Mesangial cell (primary cell): ENCODE measurements around the gene LRRN4CL. TPM values are rescaled to one million over a fixed set of nuclear protein-coding genes. Genes with fewer than 3 reads are reported as not detected.

Experiments
- total RNA-seq: library from RNA; depleted of rRNA; stranded (reverse); fragments of >200 nt; gene quantifications from 2 replicates; pipeline ENCODE4 v1.2.3, GENCODE V29; 2015

Gene LRRN4CL
- total RNA-seq = 0.16 and 0.38 TPM in 2 replicates

GRCh38 chr11:62689421-62690183, at the start of gene LRRN4CL:
Gene LRRN4CL, minus strand, starts transcription at chr11:62689530. Its CDS starts 1,022 bp downstream, at chr11:62688508.

GRCh38 chr11:62728171-62728988, 39.0 kb upstream of the LRRN4CL start, which contains the start of gene TTC9C:
Gene TTC9C, plus strand, starts transcription at chr11:62728486. Its CDS starts 363 bp downstream, at chr11:62728849.

GRCh38 chr11:62727165-62727871, 38.0 kb upstream of the LRRN4CL start, which contains the start of gene HNRNPUL2:
Gene HNRNPUL2, minus strand, starts transcription at chr11:62727457. Its CDS starts 301 bp downstream, at chr11:62727156.

GRCh38 chr11:62707277-62707861, 18.0 kb upstream of the LRRN4CL start, which contains the start of the genes BSCL2 and GNG3:
Gene BSCL2, minus strand, starts transcription at chr11:62707424. Its CDS starts 229 bp downstream, at chr11:62707195.
Gene GNG3, plus strand, starts transcription at chr11:62707676. Its CDS starts 620 bp downstream, at chr11:62708296.

GRCh38 chr11:62678770-62679696, 10.3 kb downstream of the LRRN4CL start, which contains the start of gene UBXN1:
Gene UBXN1, minus strand, starts transcription at chr11:62679073. Its CDS starts 150 bp downstream, at chr11:62678923.

GRCh38 chr11:62671608-62672389, 17.5 kb downstream of the LRRN4CL start, which contains the start of the genes LBHD1 and UQCC3:
Gene LBHD1, minus strand, starts transcription at chr11:62672267. Its CDS starts 2,236 bp downstream, at chr11:62670031.
Gene UQCC3, plus strand, starts transcription at chr11:62671673. Its CDS starts 73 bp downstream, at chr11:62671746.

GRCh38 chr11:62665075-62665598, 24.2 kb downstream of the LRRN4CL start, which contains the start of the genes C11orf98 and CSKMT:
Gene C11orf98, minus strand, starts transcription at chr11:62665210. Its CDS starts 41 bp downstream, at chr11:62665169.
Gene CSKMT, plus strand, starts transcription at chr11:62665312. Its CDS starts 568 bp downstream, at chr11:62665880.

GRCh38 chr11:62645946-62646824, 43.1 kb downstream of the LRRN4CL start, which contains the start of gene GANAB:
Gene GANAB, minus strand, starts transcription at chr11:62646613. Its CDS starts 14 bp downstream, at chr11:62646599.

Other genes starting within 250 kb of the LRRN4CL start
- 374 and 612 TPM in 2 replicates for gene AHNAK, start 142.7 kb downstream of the LRRN4CL start, total RNA-seq
- 1,289 and 1,470 TPM in 2 replicates for gene EEF1G, start 115.6 kb downstream of the LRRN4CL start, total RNA-seq
- 6.8 and 14.1 TPM in 2 replicates for gene TUT1, start 98.0 kb downstream of the LRRN4CL start, total RNA-seq
- 88.7 and 132 TPM in 2 replicates for gene MTA2, start 87.7 kb downstream of the LRRN4CL start, total RNA-seq
- 24.4 and 37.3 TPM in 2 replicates for gene EML3, start 76.8 kb downstream of the LRRN4CL start, total RNA-seq
- gene ROM1, start 76.3 kb downstream of the LRRN4CL start, total RNA-seq = 1.1 and 5.7 TPM in 2 replicates
- 55.9 and 75.9 TPM in 2 replicates for gene B3GAT3, start 67.5 kb downstream of the LRRN4CL start, total RNA-seq
- gene GANAB, start 42.9 kb downstream of the LRRN4CL start, total RNA-seq = 213 and 293 TPM in 2 replicates
- gene INTS5, start 36.2 kb downstream of the LRRN4CL start, total RNA-seq = 26.9 and 30.3 TPM in 2 replicates
- 46.0 and 120 TPM in 2 replicates for gene C11orf98, start 24.3 kb downstream of the LRRN4CL start, total RNA-seq
- 4.9 and 6.3 TPM in 2 replicates for gene CSKMT, start 24.2 kb downstream of the LRRN4CL start, total RNA-seq
- 8.1 and 16.0 TPM in 2 replicates for gene UQCC3, start 17.9 kb downstream of the LRRN4CL start, total RNA-seq
- gene LBHD1, start 17.3 kb downstream of the LRRN4CL start, total RNA-seq = 4.1 and 6.0 TPM in 2 replicates
- 130 and 271 TPM in 2 replicates for gene UBXN1, start 10.5 kb downstream of the LRRN4CL start, total RNA-seq
- gene BSCL2, start 17.9 kb upstream of the LRRN4CL start, total RNA-seq = 38.5 and 73.0 TPM in 2 replicates
- not detected in 2 replicates for gene GNG3, start 18.1 kb upstream of the LRRN4CL start, total RNA-seq
- gene HNRNPUL2, start 37.9 kb upstream of the LRRN4CL start, total RNA-seq = 12.0 and 14.0 TPM in 2 replicates
- 32.1 and 37.5 TPM in 2 replicates for gene TTC9C, start 39.0 kb upstream of the LRRN4CL start, total RNA-seq
- 8.5 and 17.1 TPM in 2 replicates for gene ZBTB3, start 64.6 kb upstream of the LRRN4CL start, total RNA-seq
- gene POLR2G, start 72.0 kb upstream of the LRRN4CL start, total RNA-seq = 110 and 131 TPM in 2 replicates
- gene TAF6L, start 81.9 kb upstream of the LRRN4CL start, total RNA-seq = 20.4 TPM in 2 replicates
- gene TMEM179B, start 97.9 kb upstream of the LRRN4CL start, total RNA-seq = 63.1 and 78.8 TPM in 2 replicates
- gene TMEM223, start 102.5 kb upstream of the LRRN4CL start, total RNA-seq = 27.4 and 38.3 TPM in 2 replicates
- 25.4 and 30.7 TPM in 2 replicates for gene NXF1, start 115.9 kb upstream of the LRRN4CL start, total RNA-seq
- gene STX5, start 142.5 kb upstream of the LRRN4CL start, total RNA-seq = 28.8 and 36.9 TPM in 2 replicates
- not detected in 2 replicates for gene TEX54, start 143.3 kb upstream of the LRRN4CL start, total RNA-seq
- gene WDR74, start 150.1 kb upstream of the LRRN4CL start, total RNA-seq = 46.3 and 77.6 TPM in 2 replicates
- 188 and 230 TPM in 2 replicates for gene SLC3A2, start 191.4 kb upstream of the LRRN4CL start, total RNA-seq
- not detected in 2 replicates for gene CHRM1, start 231.8 kb upstream of the LRRN4CL start, total RNA-seq